GM03348 (cell line): Measurements from ENCODE around the gene CHKB.
A peak's percentile ranks its signal among the peaks of the same experiment; 100 is the strongest.

ENCODE experiments used
- DNase-seq: peaks from one replicate; pipeline ENCODE4 v3.0.0; 2012; ENCODE audit warnings: low spot score

The CHKB gene

GRCh38 chr22:50597097-50597496, 14.4 kb upstream of the CHKB start:
- DNase-seq: no peak

- DNase-seq: no peak
Measured at GRCh38 chr22:50595189-50595588, 12.5 kb upstream of the CHKB start.

- DNase-seq: no peak
Measured at GRCh38 chr22:50587407-50587806, 4.8 kb upstream of the CHKB start.

GRCh38 chr22:50586416-50586815, 3.8 kb upstream of the CHKB start:
- no peak for DNase-seq

- DNase-seq: no peak
Measured at GRCh38 chr22:50585781-50586180, 3.1 kb upstream of the CHKB start.

- DNase-seq: no peak
Measured at GRCh38 chr22:50585238-50585637, 2.6 kb upstream of the CHKB start.

GRCh38 chr22:50584106-50585096, 1.8 kb upstream of the CHKB start:
- DNase-seq: no peak

- DNase-seq: no peak
Measured at GRCh38 chr22:50583294-50583861, 729 bp upstream of the CHKB start.

GRCh38 chr22:50581950-50582492, 628 bp downstream of the CHKB start:
- no peak for DNase-seq

GRCh38 chr22:50581031-50581949, 1.4 kb downstream of the CHKB start:
- no peak for DNase-seq

GRCh38 chr22:50579752-50580151, 2.9 kb downstream of the CHKB start:
- DNase-seq: no peak

- DNase-seq: no peak
Measured at GRCh38 chr22:50578776-50579310, 3.8 kb downstream of the CHKB start.

GRCh38 chr22:50577987-50578775, 4.5 kb downstream of the CHKB start, which contains the start of gene CPT1B:
Gene CPT1B (minus strand): TSS chr22:50578427. CDS start chr22:50577915, 512 bp downstream.
- peak; percentile 30 for DNase-seq

GRCh38 chr22:50577697-50577986, 5.0 kb downstream of the CHKB start:
- DNase-seq: no peak

GRCh38 chr22:50576806-50577696, 5.6 kb downstream of the CHKB start:
- no peak for DNase-seq

- DNase-seq: no peak
Measured at GRCh38 chr22:50576070-50576469, 6.6 kb downstream of the CHKB start.

GRCh38 chr22:50575426-50575941, 7.2 kb downstream of the CHKB start:
- DNase-seq: no peak

GRCh38 chr22:50574383-50574755, 8.3 kb downstream of the CHKB start:
- no peak for DNase-seq

GRCh38 chr22:50573491-50574382, 8.9 kb downstream of the CHKB start:
- no peak for DNase-seq
